Loucy (cell line): ENCODE results near the gene CADM2.

ENCODE experiments used
- CTCF ChIP-seq: fragments of 200-600 bp; sonication (generic); conservative IDR thresholded peaks from 2 replicates; pipeline ENCODE4 v1.5.1; 2014; ENCODE audit warnings: mild to moderate bottlenecking, antibody characterized with exemption, low read length
- EZH2phosphoT487 ChIP-seq: fragments of 200-600 bp; IDR thresholded peaks from 2 replicates; pipeline ENCODE4 v1.6.1; 2018; ENCODE audit warnings: antibody characterized with exemption, mild to moderate bottlenecking, moderate library complexity, borderline replicate concordance

- no peak for TF ChIP-seq CTCF
- no peak for TF ChIP-seq EZH2phosphoT487
Measured at GRCh38 chr3:84980456-84980855, 21.7 kb downstream of the CADM2 start.
